H9 (cell line): ENCODE results near the gene DMD. TPM values are rescaled to one million over a fixed set of nuclear protein-coding genes. Genes with fewer than 3 reads are reported as not detected.

Experiments
- DNase-seq: peaks from one replicate; pipeline ENCODE4 v3.0.0-alpha.2; 2017
- H2AFZ ChIP-seq: one replicate; pipeline ENCODE4 v1.6.1; 2013; ENCODE audit warnings: mild to moderate bottlenecking, low read length, control low read depth, moderate library complexity
- H2AK5ac ChIP-seq: 2 replicates; pipeline ENCODE4 v1.6.1; 2013; ENCODE audit warnings: low read length, control low read depth, mixed read lengths; ENCODE audit not compliant: insufficient read length
- H2BK120ac ChIP-seq: one replicate; pipeline ENCODE4 v1.6.1; 2013; ENCODE audit warnings: low read depth, mild to moderate bottlenecking, low read length, control low read depth, inconsistent platforms; ENCODE audit not compliant: poor library complexity, severe bottlenecking
- H2BK12ac ChIP-seq: 2 replicates; pipeline ENCODE4 v1.6.1; 2013; ENCODE audit warnings: low read length, control low read depth, mixed read lengths, low read depth; ENCODE audit not compliant: insufficient read length
- H2BK15ac ChIP-seq: 2 replicates; pipeline ENCODE4 v1.6.1; 2013; ENCODE audit warnings: low read depth, low read length, control low read depth
- H2BK20ac ChIP-seq: one replicate; pipeline ENCODE4 v1.6.1; 2013; ENCODE audit warnings: low read depth, mild to moderate bottlenecking, low read length, control low read depth, inconsistent platforms; ENCODE audit not compliant: poor library complexity, severe bottlenecking
- H2BK5ac ChIP-seq: 2 replicates; pipeline ENCODE4 v1.6.1; 2013; ENCODE audit warnings: low read length, control low read depth, mixed read lengths; ENCODE audit not compliant: insufficient read length
- H3K14ac ChIP-seq: 2 replicates; pipeline ENCODE4 v1.6.1; 2013; ENCODE audit warnings: low read length, control low read depth; ENCODE audit not compliant: insufficient read depth
- H3K18ac ChIP-seq: 2 replicates; pipeline ENCODE4 v1.6.1; 2013; ENCODE audit warnings: low read depth, mild to moderate bottlenecking, mixed read lengths, low read length, control low read depth; ENCODE audit not compliant: insufficient read length
- H3K23ac ChIP-seq: 2 replicates; pipeline ENCODE4 v1.6.1; 2013; ENCODE audit warnings: low read length, control low read depth, mixed read lengths, low read depth; ENCODE audit not compliant: insufficient read length
- H3K23me2 ChIP-seq: 2 replicates; pipeline ENCODE4 v1.6.1; 2013; ENCODE audit warnings: low read depth, mild to moderate bottlenecking, mixed read lengths, low read length, control low read depth; ENCODE audit not compliant: insufficient read length, poor library complexity, severe bottlenecking
- H3K27ac ChIP-seq: 2 replicates; pipeline ENCODE4 v1.5.1; 2013; ENCODE audit warnings: low read length, control low read depth, mixed read lengths, low read depth; ENCODE audit not compliant: insufficient read length
- H3K27me3 ChIP-seq: 2 replicates; pipeline ENCODE4 v1.6.1; 2013; ENCODE audit warnings: low read length, control low read depth, inconsistent platforms; ENCODE audit not compliant: insufficient read depth
- H3K4ac ChIP-seq: 2 replicates; pipeline ENCODE4 v1.6.1; 2013; ENCODE audit warnings: low read depth, mild to moderate bottlenecking, control low read depth, inconsistent platforms, low read length, moderate library complexity
- H3K4me1 ChIP-seq: 2 replicates; pipeline ENCODE4 v1.6.1; 2013; ENCODE audit warnings: low read length, control low read depth, inconsistent platforms; ENCODE audit not compliant: insufficient read depth
- H3K4me2 ChIP-seq: 2 replicates; pipeline ENCODE4 v1.6.1; 2013; ENCODE audit warnings: low read length, control low read depth, mixed read lengths; ENCODE audit not compliant: insufficient read length, insufficient read depth
- H3K56ac ChIP-seq: 2 replicates; pipeline ENCODE4 v1.6.1; 2013; ENCODE audit warnings: low read depth, mild to moderate bottlenecking, mixed read lengths, low read length, control low read depth; ENCODE audit not compliant: insufficient read length
- H3K79me1 ChIP-seq: 2 replicates; pipeline ENCODE4 v1.6.1; 2013; ENCODE audit warnings: low read depth, mild to moderate bottlenecking, moderate library complexity, low read length, control low read depth, inconsistent platforms; ENCODE audit not compliant: insufficient read depth, poor library complexity, severe bottlenecking
- H3K79me2 ChIP-seq: 2 replicates; pipeline ENCODE4 v1.6.1; 2013; ENCODE audit warnings: low read length, control low read depth, inconsistent platforms; ENCODE audit not compliant: insufficient read depth
- H3K9ac ChIP-seq: 2 replicates; pipeline ENCODE4 v1.6.1; 2013; ENCODE audit warnings: low read length, control low read depth, mixed read lengths; ENCODE audit not compliant: insufficient read length; ENCODE audit errors: extremely low read depth
- H3K9me3 ChIP-seq: one replicate; pipeline ENCODE4 v1.6.1; 2013; ENCODE audit warnings: low read depth, low read length, inconsistent platforms; ENCODE audit not compliant: control insufficient read depth
- H3T11ph ChIP-seq: one replicate; pipeline ENCODE4 v1.6.1; 2013; ENCODE audit warnings: mild to moderate bottlenecking, low read length, control low read depth, inconsistent platforms
- H4K20me1 ChIP-seq: one replicate; pipeline ENCODE4 v1.6.1; 2013; ENCODE audit not compliant: control insufficient read depth, insufficient read length, insufficient read depth
- H4K5ac ChIP-seq: 2 replicates; pipeline ENCODE4 v1.6.1; 2013; ENCODE audit warnings: low read depth, mild to moderate bottlenecking, mixed read lengths, low read length, control low read depth; ENCODE audit not compliant: insufficient read length
- H4K8ac ChIP-seq: replicated peaks from 2 replicates; pipeline ENCODE4 v1.6.1; 2013; ENCODE audit warnings: low read length, control low read depth, mixed read lengths, low read depth; ENCODE audit not compliant: insufficient read length
- H4K91ac ChIP-seq: 2 replicates; pipeline ENCODE4 v1.6.1; 2013; ENCODE audit warnings: low read depth, mild to moderate bottlenecking, moderate library complexity, mixed read lengths, low read length, control low read depth; ENCODE audit not compliant: insufficient read length
- H3K27ac Mint-ChIP-seq, 3 experiments: 2 replicates in 2 of 3; 3 replicates in 1 of 3; pipeline ENCODE4 v1.8.0; 2020 to 2021; ENCODE audit warnings: mixed read lengths in 3 of 3, mild to moderate bottlenecking in 1 of 3, moderate library complexity in 1 of 3
- H3K27me3 Mint-ChIP-seq: 2 replicates; pipeline ENCODE4 v1.8.0; 2021; ENCODE audit warnings: low read depth, mild to moderate bottlenecking, moderate library complexity, mixed read lengths
- H3K36me3 Mint-ChIP-seq, 3 experiments: 2 replicates in 2 of 3; 3 replicates in 1 of 3; pipeline ENCODE4 v1.8.0; 2020 to 2021; ENCODE audit warnings: low read depth in 3 of 3, mixed read lengths in 3 of 3; ENCODE audit not compliant: insufficient read depth in 1 of 3
- H3K4me1 Mint-ChIP-seq, 2 experiments: 2 replicates each; pipeline ENCODE4 v1.8.0; 2020; ENCODE audit warnings: mixed read lengths in 2 of 2
- H3K4me3 Mint-ChIP-seq, 2 experiments: 2 replicates in 1 of 2; 3 replicates in 1 of 2; pipeline ENCODE4 v1.8.0; 2020 to 2021; ENCODE audit warnings: mild to moderate bottlenecking in 2 of 2, mixed read lengths in 2 of 2, moderate library complexity in 1 of 2
- H3K9me3 Mint-ChIP-seq, 2 experiments: 2 replicates in 1 of 2; 3 replicates in 1 of 2; pipeline ENCODE4 v1.8.0; 2020; ENCODE audit warnings: mild to moderate bottlenecking in 2 of 2, mixed read lengths in 2 of 2, moderate library complexity in 1 of 2
- WGBS: extraction: QIAGEN DNeasy Blood & Tissue Kit; methylation state at CpG from one replicate; pipeline ENCODE4 v1.1.7; 2013; ENCODE audit warnings: missing lambda C conversion rate, low lambda C conversion rate, mixed read lengths; ENCODE audit not compliant: insufficient read length; ENCODE audit errors: extremely low coverage; 5-methylcytosine and 5-hydroxymethylcytosine counted together
- total RNA-seq: library from RNA; stranded (reverse); gene quantifications from 2 replicates; pipeline ENCODE4 v1.2.1, GENCODE V29; 2021
- TF ChIP-seq, protein P1 (sequence below): fragments of 200-600 bp; sonication (generic); conservative IDR thresholded peaks from 3 replicates; pipeline ENCODE4 v1.8.0; 2021; ENCODE audit warnings: antibody characterized with exemption, mild to moderate bottlenecking

Gene DMD
- total RNA-seq, 1 experiment from 2014 or later: 3.8 TPM

- no peak overlapping the region for H3K9ac ChIP-seq
- no peak overlapping the region for H3K27ac ChIP-seq
- no peak overlapping the region for H3K4ac ChIP-seq
- H3K4me1 ChIP-seq: no peaks in the 10 kb centered on the region; the same call in 1 of the 2 replicates
- H3K18ac ChIP-seq: no peak overlapping the region
- TF ChIP-seq, protein P1, sequence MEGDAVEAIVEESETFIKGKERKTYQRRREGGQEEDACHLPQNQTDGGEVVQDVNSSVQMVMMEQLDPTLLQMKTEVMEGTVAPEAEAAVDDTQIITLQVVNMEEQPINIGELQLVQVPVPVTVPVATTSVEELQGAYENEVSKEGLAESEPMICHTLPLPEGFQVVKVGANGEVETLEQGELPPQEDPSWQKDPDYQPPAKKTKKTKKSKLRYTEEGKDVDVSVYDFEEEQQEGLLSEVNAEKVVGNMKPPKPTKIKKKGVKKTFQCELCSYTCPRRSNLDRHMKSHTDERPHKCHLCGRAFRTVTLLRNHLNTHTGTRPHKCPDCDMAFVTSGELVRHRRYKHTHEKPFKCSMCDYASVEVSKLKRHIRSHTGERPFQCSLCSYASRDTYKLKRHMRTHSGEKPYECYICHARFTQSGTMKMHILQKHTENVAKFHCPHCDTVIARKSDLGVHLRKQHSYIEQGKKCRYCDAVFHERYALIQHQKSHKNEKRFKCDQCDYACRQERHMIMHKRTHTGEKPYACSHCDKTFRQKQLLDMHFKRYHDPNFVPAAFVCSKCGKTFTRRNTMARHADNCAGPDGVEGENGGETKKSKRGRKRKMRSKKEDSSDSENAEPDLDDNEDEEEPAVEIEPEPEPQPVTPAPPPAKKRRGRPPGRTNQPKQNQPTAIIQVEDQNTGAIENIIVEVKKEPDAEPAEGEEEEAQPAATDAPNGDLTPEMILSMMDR: no peak
- H2BK15ac ChIP-seq: no peak overlapping the region
- no peak overlapping the region for H4K91ac ChIP-seq
- no peak overlapping the region for H2BK20ac ChIP-seq
- no peaks in the 10 kb centered on the region for H3K79me2 ChIP-seq
- Mint-ChIP-seq H3K27me3 (no peaks in the 10 kb centered on the region), H3K4me3 (no peak overlapping the region), H3K36me3 (peaks cover 0 to 1% (median 0%) of the 10 kb centered on the region in 3 experiments; a peak in 3 of 7 replicates), H3K4me1 (no peaks in the 10 kb centered on the region), H3K9me3 (peaks cover 55 to 62% of the 10 kb centered on the region in 2 experiments), H3K27ac (no peak overlapping the region)
- no peaks in the 10 kb centered on the region for H3K79me1 ChIP-seq
- no peak for DNase-seq
- H3K23me2 ChIP-seq: no peaks in the 10 kb centered on the region
- no peak overlapping the region for H3T11ph ChIP-seq
- no peak overlapping the region for H2BK120ac ChIP-seq
- H3K14ac ChIP-seq: no peak overlapping the region
- no peak overlapping the region for H2BK12ac ChIP-seq
- WGBS: no CpG with 5 or more reads among the region's 1 CpG
- H3K9me3 ChIP-seq: no peaks in the 10 kb centered on the region
- H2BK5ac ChIP-seq: no peak overlapping the region
- H3K4me2 ChIP-seq: no peak overlapping the region
- no peak overlapping the region for H4K5ac ChIP-seq
- no peak overlapping the region for H3K56ac ChIP-seq
- no peak overlapping the region for H2AK5ac ChIP-seq
- no peak overlapping the region for H3K23ac ChIP-seq
- no peaks in the 10 kb centered on the region for H3K27me3 ChIP-seq
- no peaks in the 10 kb centered on the region for H4K20me1 ChIP-seq
- H2AFZ ChIP-seq: no peak overlapping the region
- no peak overlapping the region for H4K8ac ChIP-seq
Observed at GRCh38 chrX:31388946-31389345, 1822.4 kb downstream of the DMD start.
